ENCODE data around the gene ANKRD12. TPM values are rescaled to one million over a fixed set of nuclear protein-coding genes. Genes with fewer than 3 reads are reported as not detected.

The ANKRD12 gene
- total and polyA plus RNA-seq, 4 donors = 10.2 to 108 (median 50.0) TPM

- Histone ChIP-seq H3K4me3 (no peak overlapping the region), H3K4me1 (ENCODE audit: control insufficient read depth in 5 of 5, insufficient read depth in 5 of 5, low read length in 5 of 5) (peaks cover 0 to 10% (median 0%) of the 10 kb centered on the region in 5 donors), H3K9me3 (ENCODE audit: control insufficient read depth in 4 of 4, insufficient read depth in 3 of 4, low read length in 3 of 4) (peaks cover 0 to 5% (median 0%) of the 10 kb centered on the region in 4 donors), H3K36me3 (ENCODE audit: control insufficient read depth in 4 of 4, insufficient read depth in 4 of 4, low read length in 4 of 4) (peaks cover 6 to 24% (median 15%) of the 10 kb centered on the region in 4 donors), H3K27ac (ENCODE audit: low read depth in 1 of 2, low read length in 1 of 2) (no peak overlapping the region), H3K9ac (ENCODE audit: insufficient read depth in 1 of 2, low read length in 2 of 2) (no peak overlapping the region), H3K27me3 (ENCODE audit: control insufficient read depth in 3 of 3, insufficient read depth in 3 of 3, low read length in 2 of 3) (no peaks in the 10 kb centered on the region)
- WGBS, 2 donors = 38 to 47% methylated on average over 4 of the region's 4 CpGs
- DNase-seq (peak in 1 of 3 donors; percentile 11), ATAC-seq (ENCODE audit: insufficient read depth, low FRiP score) (no peak)
- no peak for TF ChIP-seq CTCF (IDR thresholded peaks at IDR 0.05; ENCODE audit: control extremely low read depth, extremely low read depth)
These were observed 48.5 kb downstream of the ANKRD12 start for GRCh38 chr18:9184998-9185613.

DNA sequence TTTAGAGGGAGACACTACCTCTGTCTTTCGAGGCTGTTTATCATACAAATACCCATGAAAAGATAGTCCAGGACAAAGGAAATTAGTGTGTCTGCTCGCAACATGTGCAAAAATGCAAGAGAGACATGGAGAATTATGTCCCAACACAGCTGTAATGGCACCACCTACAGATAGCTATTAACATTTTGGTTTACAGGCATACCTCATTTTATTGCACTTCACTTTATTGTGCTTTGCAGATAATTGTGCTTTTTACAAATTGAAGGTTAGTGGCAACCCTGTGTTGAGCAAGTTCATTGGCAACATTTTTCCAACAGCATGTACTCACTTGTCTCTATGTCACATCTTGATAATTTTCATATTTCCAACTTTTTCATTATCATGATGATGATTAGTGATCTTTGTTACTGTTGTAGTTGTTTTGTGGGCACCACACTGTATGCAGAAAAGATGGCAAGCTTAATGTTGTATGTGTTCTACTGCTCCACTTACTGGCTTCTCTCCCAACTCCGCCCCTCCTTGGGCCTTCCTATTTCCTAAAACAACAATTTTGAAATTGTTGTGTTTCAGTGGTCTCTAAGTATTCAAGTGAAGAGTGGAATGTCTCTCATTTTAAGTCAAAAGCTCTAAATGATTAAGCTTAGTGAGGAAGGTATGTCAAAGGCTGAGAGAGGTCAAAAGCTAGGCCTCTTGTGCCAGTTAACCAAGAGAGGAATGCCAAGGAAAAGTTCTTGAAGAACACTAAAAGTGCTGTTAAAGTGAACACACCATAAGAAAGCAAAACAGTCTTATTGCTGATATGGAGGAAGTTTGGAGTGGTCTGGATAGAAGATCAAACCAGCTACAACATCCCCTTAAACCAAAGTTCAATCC lies 52.0 kb downstream of the ANKRD12 start:
- Histone ChIP-seq H3K36me3 (ENCODE audit: control insufficient read depth in 4 of 4, insufficient read depth in 4 of 4, low read length in 4 of 4) (peaks cover 8 to 15% (median 11%) of the 10 kb centered on the region in 4 donors), H3K9ac (ENCODE audit: insufficient read depth in 1 of 2, low read length in 2 of 2) (no peak overlapping the region), H3K27ac (ENCODE audit: low read depth in 1 of 2, low read length in 1 of 2) (no peak overlapping the region), H3K27me3 (ENCODE audit: control insufficient read depth in 3 of 3, insufficient read depth in 3 of 3, low read length in 2 of 3) (no peaks in the 10 kb centered on the region), H3K4me1 (ENCODE audit: control insufficient read depth in 5 of 5, insufficient read depth in 5 of 5, low read length in 5 of 5) (peaks cover 0 to 13% (median 0%) of the 10 kb centered on the region in 5 donors), H3K9me3 (ENCODE audit: control insufficient read depth in 4 of 4, insufficient read depth in 3 of 4, low read length in 3 of 4) (peaks cover 0 to 2% (median 0%) of the 10 kb centered on the region in 4 donors), H3K4me3 (no peak overlapping the region)
- DNase-seq = peak in 2 of 3 donors; percentile 11 to 22
- WGBS, 2 donors = 85 to 92% methylated on average over 3 of the region's 3 CpGs
- TF ChIP-seq CTCF (IDR thresholded peaks at IDR 0.05; ENCODE audit: control extremely low read depth, extremely low read depth) = no peak
- no peak for ATAC-seq (ENCODE audit: insufficient read depth, low FRiP score)

DNA sequence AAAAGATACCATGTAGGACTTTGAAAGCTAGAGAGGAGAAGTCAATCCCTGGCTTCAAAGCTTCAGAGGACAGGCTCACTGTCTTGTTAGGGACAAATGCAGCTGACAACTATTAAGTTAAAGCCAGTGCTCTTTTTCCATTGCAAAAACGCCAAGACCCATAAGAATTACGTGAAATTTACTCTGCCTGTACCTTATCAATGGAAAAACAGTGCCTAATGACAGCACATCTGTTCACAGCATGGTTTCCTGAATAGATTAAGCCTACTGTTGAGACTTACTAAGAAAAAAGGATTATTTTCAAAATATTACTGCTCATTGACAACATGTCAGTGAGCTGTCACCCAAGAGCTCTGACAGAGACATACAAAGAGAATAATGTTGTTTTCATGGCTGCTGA lies 52.9 kb downstream of the ANKRD12 start:
- ATAC-seq (ENCODE audit: insufficient read depth, low FRiP score) = no peak

More for the DNA sequence above, 52.9 kb downstream of the ANKRD12 start:
- H3K4me1 ChIP-seq (ENCODE audit: control insufficient read depth in 5 of 5, insufficient read depth in 5 of 5, low read length in 5 of 5) = peaks cover 0 to 13% (median 0%) of the 10 kb centered on the region in 5 donors
- WGBS, 2 donors = 94 to 98% methylated on average over 2 of the region's 2 CpGs
- H3K27me3 ChIP-seq (ENCODE audit: control insufficient read depth in 3 of 3, insufficient read depth in 3 of 3, low read length in 2 of 3) = no peaks in the 10 kb centered on the region
- H3K9me3 ChIP-seq (ENCODE audit: control insufficient read depth in 4 of 4, insufficient read depth in 3 of 4, low read length in 3 of 4) = no peaks in the 10 kb centered on the region
- H3K4me3 ChIP-seq = no peak overlapping the region
- H3K9ac ChIP-seq (ENCODE audit: insufficient read depth in 1 of 2, low read length in 2 of 2) = no peak overlapping the region
- peaks cover 6 to 10% (median 9%) of the 10 kb centered on the region in 4 donors for H3K36me3 ChIP-seq (ENCODE audit: control insufficient read depth in 4 of 4, insufficient read depth in 4 of 4, low read length in 4 of 4)
- TF ChIP-seq CTCF (IDR thresholded peaks at IDR 0.05; ENCODE audit: control extremely low read depth, extremely low read depth) = no peak
- H3K27ac ChIP-seq (ENCODE audit: low read depth in 1 of 2, low read length in 1 of 2) = no peak overlapping the region
- DNase-seq = no peak
